AG20443 (cell line): Measurements from ENCODE around the gene PYDC1.
"Not testable (repeated sequence)": the region's sequence is repeated elsewhere in the genome, so short reads cannot be mapped to it uniquely, and the experiment has no call there.

Experiments used
- DNase-seq: peaks from one replicate; pipeline ENCODE4 v3.0.0; 2012; ENCODE audit warnings: low spot score, mixed read lengths

PYDC1 gene

DNA sequence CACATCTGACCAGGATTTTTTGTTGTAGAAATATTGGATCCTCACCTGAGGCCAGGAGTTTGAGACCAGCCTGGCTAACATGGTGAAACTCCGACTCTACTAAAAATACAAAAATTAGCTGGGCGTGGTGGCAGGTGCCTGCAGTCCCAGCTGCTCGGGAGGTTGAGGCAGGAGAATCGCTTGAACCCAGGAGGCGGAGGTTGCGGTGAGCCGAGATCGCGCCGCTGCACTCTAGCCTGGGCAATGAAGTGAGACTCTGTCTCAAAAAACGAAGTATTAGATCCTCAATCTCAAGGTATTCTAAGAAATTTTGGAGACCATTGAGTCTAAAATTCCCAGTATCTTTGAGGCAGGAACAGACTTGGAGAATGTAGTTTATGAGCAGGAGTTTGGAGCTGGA, 21.1 kb downstream of the PYDC1 start:
- DNase-seq: not testable (repeated sequence)

DNA sequence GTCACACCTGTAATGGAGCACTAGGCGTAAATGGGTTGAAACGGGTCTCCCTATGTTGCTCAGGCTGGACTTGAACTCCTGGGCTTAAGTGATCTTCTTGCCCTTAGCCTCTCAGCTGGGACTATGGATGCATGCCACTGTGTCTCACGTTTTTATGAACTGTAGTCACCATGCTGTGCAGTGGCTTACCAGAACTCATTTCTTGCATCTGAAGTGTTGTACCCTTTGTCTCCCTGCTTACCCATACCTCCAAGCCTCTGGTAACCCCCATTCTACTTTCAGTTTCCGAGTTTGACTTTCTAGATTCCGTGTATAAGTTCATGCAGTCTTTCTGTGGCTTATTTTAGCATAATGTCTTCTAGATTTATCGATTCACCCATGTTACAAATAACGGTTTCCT, 22.0 kb downstream of the PYDC1 start:
- no peak for DNase-seq

DNA sequence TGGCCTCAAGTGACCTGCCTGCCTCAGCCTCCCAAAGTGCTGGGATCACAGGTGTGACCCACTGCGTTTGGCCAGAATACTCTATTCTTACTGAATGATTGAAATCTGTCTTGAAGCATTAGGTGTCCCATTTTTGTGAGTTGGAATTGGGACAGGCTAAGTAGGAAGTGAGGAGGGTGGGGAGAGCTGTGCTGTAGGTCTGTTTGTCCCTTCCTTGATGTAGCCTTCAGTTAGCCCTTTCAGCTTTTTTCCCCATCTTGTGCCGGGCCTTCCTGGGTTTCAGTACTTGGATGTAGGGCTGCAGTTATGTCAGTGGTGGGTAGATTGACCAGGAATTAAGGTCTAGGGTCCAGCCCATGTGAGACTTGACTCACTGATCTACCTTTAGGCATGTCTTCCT, 23.1 kb downstream of the PYDC1 start:
- DNase-seq: no peak

DNA sequence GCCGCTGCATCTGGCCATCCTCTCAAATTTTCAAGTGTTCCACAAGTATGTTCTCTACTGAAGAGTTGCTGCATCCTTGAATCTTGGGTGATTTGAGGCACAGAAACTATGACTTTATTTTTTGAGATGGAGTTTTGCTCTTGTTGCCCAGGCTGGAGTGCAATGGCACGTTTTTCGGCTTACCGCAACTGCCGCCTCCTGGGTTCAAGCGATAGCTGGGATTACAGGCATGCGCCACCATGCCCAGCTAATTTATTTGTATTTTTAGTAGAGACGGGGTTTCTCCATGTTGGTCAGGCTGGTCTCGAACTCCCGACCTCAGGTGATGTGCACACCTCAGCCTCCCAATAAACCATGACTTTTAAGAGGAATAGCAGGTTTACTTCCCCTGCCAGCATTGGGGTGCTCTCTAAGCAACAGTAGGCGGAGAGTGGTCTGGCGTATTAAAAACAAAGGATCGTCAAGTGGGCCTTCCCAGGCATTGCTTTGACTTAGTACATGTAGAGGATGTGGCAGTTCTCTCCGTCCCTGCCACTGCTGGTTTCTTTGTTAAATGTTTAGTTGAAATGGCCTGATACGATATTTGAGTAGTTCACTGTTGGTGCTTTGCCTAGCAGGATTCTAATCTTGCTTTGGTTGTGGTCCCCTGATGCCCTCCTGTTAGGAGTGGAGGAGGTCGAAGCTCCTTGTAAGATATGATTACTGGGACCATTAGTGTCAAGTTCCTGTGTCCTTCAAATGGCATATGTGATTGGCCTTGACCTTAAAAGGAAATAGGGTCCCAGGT, 23.9 kb downstream of the PYDC1 start:
- DNase-seq: no peak

DNA sequence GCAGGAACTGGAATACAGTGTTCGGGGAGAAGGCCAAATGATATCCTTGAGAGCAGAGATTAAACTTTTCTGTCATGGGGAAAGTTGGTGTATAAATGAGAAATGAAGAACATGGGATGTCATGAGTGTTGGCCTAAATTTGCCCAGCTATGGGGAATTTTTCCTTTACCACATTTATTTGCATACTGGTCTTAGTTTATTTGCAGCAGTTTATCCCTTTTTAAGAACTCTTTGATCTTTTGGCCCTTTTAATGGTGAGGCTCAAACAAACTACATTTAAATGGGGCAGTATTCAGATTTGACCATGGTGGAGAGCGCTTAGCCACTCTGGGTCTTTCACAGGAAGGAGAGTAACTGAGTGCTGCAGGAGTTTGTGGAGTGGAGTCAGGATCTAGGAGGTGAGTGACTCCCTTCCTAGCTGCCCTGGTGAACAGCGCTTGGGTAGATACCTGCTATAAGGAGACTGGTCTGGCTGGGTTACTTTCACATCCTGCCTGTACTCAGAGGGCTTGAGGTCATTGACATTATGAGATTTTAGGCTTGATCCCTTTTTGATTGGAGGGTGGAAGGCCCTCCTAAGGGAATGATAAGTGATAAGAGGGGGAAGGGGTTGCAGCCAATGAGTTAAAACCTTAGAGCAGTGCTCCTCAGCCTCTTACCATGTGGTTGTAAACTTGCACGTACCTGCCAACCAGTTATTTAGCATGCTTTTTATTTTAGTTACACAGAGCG, 25.1 kb downstream of the PYDC1 start:
- DNase-seq: no peak

DNA sequence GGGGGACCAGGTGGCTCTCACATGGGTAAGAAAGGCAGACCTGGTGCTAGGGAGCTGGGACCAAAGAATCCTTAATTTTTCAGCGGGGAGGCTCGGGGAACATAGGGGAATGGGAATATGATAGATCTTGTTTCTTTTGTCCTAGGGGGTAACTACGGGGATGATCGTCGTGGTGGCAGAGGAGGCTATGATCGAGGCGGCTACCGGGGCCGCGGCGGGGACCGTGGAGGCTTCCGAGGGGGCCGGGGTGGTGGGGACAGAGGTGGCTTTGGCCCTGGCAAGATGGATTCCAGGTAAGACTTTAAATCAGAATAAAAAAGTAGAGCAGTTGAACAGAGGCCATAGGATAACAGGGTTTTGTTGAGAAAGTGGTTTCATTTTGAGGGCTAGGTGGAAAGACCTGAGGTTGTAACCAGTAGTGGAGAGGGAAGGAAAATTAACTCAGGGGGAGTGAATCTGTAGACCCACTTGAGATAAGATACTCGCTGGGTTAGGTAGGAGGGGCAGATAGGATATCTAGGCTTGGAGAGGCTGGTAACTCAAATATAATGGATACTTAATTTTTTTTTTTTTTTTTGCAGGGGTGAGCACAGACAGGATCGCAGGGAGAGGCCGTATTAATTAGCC, 26.0 kb downstream of the PYDC1 start:
- no peak for DNase-seq

DNA sequence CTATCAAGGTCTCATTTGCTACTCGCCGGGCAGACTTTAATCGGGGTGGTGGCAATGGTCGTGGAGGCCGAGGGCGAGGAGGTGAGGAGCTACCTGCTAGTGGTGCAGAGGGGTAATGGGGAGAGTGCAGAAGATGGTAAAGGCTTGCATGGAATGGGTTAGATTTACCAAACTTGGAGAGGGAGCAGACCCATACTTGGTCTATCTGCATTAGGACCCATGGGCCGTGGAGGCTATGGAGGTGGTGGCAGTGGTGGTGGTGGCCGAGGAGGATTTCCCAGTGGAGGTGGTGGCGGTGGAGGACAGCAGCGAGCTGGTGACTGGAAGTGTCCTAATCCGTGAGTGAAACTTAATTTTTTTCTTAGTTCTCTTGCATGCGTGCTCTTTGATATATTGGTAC, 26.9 kb downstream of the PYDC1 start:
- DNase-seq: no peak

DNA sequence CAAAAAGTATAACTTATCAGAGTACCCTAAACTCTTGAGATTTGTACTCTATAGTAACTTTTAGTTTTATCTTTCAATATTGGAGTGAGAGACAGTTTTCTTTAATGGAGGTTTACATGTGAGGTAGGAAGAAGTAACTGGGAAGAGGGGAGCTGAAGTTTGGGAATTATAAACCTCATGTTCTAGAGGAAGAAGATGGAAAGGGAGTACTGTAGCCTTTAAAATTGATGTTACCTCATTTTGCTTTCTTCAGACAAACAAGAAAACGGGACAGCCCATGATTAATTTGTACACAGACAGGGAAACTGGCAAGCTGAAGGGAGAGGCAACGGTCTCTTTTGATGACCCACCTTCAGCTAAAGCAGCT, 27.5 kb downstream of the PYDC1 start:
- no peak for DNase-seq

DNA sequence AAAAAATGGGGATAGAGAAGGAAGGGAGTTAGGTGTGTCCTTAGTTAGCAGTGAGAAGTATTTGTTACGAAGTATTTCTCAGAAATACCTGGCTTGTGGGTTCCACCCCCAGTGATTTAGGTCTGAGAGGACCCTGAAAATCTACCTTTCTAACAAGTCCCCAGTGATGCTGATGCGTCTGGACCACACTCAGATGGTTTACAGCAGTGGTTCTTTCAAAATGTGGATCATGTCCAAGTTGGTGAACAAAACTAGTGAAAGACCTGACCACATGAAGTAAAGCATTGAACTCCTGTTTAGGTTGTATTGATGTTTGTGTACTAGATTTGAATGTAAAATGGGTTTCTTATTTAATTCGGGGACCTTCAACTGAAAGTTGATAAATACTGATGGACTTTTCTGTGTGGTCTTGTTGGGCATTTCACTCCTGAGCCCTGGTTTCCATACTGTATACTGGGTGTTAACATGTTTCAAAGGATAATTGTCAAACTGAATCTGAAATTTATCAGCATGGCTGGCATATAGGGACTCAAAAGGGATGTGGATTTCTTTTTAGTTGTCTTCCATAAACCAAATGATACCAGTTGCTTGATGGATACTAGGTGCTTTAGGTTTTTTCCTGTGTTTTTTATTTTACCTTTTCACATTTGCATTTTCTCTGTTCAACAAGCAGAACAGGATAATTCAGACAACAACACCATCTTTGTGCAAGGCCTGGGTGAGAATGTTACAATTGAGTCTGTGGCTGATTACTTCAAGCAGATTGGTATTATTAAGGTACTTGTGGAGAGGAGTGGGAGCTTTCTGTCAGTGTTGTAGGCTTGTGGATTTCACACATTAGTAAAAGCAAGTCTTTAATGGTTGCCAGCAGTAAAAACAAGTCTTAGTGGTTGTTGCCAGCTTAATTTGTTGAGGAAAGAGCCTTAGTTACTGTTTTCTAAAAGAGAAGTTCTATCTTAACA, 28.2 kb downstream of the PYDC1 start:
- no peak for DNase-seq

DNA sequence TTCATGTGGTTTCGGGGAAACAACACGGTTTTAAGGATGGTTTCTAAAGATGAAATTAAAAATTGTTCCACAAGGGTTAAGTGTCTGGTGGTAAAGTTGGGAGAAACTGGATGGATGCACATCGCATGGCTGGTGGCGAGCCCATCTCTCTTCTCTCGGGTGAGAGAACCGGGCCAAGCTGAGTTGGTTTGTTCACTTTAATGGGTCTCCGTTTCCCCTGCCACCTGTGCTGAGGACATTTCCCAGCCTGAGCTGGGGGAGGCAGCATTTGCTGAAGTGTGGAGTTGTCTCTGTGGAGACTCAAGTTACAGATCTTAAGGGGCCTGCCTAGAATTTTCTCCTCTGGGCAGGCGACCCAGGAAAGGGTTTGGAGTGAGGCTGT, 29.1 kb downstream of the PYDC1 start:
- DNase-seq: no peak

DNA sequence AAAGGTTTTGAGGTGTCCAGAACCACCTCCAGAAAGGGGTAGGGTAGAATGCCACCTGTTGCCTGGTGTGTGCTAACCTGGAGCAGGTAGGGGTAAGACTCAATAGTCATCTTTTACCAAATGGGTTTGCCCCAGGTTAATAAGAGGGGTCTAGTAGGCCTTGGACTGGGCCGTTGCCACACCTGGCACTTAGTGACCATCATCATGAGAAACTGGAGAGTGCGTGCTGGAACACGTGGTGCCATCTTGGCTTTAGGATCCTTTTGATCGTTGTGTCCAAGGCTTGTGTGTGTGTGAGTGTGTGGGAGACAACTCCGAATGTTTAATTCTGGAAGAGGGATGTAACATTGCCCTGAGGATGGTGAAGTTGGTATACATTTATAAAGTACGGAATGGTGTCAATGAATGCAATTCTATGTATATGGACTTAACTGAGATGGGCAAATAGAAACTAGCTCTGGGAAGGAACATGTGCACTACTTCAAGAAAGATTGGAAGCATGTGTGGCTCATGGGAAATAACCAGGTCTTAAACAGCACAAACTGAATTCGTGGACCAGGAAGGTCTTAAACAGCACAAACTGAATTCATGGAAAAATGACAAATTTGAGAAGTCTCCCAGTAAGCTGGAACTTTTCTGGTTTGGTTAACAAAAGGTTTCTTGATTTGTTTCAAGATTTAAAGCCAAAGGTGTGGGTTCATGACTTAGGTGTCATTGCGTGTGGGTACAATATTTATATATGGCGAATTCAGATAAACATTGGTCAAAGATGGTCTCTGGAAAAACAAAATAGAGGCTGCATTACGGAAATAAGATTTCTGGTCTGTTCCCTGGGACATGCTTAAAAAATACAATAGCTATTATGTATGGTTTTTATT, 29.8 kb downstream of the PYDC1 start:
- DNase-seq: no peak

DNA sequence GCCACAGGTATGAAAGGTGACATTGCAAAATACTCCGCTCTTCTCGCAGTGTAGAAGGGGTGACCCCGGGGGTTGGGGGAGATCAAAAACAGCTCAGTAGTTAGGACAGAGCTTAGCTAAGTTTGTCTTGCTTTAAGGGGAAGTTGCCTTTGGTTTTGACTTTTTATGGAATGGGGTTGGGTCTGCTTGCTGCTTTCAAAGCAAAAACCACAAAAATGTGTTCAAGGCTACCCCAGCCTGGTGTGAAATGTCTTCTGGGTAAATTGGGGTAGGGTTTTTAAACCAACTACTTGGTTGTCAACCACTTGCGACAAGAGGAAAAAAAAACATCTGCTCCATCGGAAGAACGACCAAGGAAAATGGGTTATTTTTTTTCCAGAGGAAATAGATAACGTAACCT, 30.8 kb downstream of the PYDC1 start:
- DNase-seq: no peak

DNA sequence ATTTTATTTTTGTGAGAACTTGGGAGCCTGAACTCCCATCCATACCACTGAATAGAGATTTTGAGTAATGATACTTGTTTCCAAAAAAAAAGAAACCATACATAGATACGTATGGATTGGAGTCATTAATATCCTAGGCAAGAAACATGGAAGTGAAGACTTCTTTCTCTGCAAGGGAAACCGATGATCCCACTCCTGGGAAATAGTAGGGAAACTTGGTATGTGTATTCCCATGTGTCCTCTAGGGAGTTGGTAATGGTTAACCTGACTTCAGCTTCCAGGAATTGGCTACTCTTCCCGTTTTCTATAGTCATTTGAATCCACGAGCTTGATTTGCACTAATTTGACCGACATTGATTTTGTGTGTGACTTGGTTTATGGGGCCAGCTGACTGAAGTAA, 31.6 kb downstream of the PYDC1 start:
- no peak for DNase-seq

DNA sequence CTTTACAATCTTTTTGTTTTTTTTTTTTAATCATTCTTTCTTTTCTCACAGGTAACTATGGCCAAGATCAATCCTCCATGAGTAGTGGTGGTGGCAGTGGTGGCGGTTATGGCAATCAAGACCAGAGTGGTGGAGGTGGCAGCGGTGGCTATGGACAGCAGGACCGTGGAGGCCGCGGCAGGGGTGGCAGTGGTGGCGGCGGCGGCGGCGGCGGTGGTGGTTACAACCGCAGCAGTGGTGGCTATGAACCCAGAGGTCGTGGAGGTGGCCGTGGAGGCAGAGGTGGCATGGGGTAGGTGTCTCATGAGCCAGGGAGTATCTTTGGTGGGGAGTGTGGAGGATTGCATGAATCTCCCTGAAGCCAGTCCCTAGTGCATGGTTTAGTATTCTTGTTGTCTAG, 32.0 kb downstream of the PYDC1 start:
- DNase-seq: no peak

DNA sequence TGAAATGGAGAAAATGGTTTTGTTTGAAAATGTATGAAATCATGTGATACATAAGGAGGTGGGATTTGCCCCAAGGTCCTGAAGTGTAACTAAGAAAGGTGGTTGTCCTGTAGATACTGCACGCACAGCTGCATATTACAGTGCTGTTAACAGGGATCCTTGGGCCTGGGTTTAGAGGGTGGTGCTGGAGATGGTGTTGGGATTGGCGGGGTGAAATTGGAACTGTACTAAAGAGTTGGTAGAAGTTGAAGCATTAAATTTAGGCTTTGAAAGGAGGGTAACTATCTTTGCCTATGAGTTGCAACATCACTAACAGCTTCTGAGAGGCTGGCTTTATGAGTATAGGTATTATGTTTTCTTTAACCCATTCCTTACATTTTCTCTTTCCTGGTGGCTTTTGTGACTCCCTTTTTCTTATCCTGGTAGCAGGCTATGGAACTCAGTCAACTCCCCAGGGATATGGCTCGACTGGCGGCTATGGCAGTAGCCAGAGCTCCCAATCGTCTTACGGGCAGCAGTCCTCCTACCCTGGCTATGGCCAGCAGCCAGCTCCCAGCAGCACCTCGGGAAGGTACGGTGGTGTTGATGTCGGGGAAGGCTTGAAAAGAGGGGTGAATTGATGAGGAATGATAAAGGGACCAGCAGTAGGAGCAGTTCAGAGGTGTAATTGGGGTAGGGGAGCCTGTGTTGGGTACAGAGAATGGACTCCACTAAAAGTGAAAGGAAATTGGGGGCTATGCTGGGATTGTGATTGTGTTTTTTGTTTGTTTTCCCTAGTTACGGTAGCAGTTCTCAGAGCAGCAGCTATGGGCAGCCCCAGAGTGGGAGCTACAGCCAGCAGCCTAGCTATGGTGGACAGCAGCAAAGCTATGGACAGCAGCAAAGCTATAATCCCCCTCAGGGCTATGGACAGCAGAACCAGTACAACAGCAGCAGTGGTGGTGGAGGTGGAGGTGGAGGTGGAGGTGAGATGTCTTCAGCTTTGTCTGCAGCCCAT, 33.2 kb downstream of the PYDC1 start:
- no peak for DNase-seq

DNA sequence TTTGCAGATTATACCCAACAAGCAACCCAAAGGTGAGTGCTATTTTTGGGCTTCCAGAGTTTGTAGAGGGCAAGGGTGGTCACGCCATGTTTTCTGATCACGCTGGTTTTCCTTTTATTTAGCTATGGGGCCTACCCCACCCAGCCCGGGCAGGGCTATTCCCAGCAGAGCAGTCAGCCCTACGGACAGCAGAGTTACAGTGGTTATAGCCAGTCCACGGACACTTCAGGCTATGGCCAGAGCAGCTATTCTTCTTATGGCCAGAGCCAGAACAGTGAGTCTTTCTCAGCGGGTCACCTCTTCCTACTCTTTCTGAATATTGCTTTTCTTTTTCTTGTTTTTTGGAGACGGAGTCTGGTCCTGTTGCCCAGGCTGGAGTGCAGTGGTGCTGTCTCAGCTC, 34.5 kb downstream of the PYDC1 start:
- no peak for DNase-seq

DNA sequence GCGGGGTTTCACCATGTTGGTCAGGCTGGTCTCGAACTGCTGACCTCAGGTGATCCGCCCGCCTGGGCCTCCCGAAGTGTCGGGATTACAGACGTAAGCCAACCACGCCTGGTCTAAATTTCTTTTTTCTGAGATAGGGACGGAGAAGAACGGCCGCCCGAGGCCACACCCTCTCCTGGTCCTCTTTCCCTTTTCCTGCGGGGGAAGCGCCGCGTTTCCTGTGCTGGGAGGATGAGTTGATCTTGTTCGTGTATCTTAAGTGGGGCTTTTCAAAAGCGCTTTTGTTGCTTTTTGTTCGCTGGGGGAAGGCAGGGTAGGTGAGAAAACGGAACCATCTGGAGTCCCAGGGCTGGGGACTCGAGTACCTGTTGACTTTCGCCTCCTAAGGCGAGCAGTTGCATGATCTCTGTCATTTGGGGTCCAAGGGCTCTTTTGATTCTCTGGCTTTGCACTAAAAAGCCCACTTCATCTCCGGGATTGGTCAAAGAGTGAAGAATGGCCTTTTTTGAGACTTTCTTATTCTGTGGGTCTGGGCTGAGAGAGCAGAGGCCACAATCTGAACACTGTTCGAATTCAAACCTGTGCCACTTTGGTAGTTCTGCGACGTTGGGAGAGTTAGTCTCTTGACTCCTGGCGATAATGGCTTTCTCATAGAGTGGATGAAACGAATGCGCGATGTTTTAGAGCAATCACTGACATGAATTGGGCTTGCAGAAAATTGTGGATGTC, 35.7 kb downstream of the PYDC1 start:
- peak; percentile 43 for DNase-seq

DNA sequence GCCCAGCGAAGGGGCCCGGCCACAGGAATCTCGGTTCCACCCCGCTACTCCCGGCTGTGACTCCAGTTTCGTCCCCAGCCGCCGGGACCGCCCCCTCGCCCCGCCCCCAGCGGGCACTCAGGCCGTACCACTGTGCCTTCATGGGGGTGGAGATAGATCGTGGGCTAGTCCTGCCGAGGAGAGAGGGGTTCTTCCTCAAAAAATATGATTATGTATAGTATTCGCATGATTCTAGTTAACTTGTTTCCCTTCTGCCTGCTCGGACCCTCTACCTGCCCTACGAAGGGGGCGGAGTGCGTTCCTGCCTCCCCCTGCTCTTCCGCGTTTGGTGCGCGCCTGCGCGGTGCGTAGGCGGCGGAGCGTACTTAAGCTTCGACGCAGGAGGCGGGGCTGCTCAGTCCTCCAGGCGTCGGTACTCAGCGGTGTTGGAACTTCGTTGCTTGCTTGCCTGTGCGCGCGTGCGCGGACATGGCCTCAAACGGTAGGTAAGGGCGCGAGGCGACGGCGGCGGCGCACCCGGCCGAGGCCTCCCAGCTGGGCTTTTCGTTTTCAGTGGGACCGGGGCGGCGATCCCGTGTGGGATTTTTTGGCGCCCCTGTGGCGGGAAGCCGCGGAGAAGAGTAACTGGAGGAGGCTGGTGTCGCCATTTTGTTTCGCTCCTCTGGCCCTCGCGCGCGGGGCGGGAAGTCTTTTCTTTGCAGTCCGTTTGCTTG, 37.0 kb downstream of the PYDC1 start, which contains the start of gene FUS:
Gene FUS, plus strand, starts transcription at position 393 of the 713 bp plus-strand sequence. Its CDS starts 76 bp downstream, at position 469.
- DNase-seq: peak; percentile 98
